Ecto neural progenitor cell (in vitro differentiated cells): ENCODE data around the gene UST.

Experiments used
- DNase-seq: peaks from one replicate; pipeline ENCODE4 v3.0.0-alpha.2; 2018; ENCODE audit warnings: low spot score

UST gene, protein sequence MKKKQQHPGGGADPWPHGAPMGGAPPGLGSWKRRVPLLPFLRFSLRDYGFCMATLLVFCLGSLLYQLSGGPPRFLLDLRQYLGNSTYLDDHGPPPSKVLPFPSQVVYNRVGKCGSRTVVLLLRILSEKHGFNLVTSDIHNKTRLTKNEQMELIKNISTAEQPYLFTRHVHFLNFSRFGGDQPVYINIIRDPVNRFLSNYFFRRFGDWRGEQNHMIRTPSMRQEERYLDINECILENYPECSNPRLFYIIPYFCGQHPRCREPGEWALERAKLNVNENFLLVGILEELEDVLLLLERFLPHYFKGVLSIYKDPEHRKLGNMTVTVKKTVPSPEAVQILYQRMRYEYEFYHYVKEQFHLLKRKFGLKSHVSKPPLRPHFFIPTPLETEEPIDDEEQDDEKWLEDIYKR

DNA sequence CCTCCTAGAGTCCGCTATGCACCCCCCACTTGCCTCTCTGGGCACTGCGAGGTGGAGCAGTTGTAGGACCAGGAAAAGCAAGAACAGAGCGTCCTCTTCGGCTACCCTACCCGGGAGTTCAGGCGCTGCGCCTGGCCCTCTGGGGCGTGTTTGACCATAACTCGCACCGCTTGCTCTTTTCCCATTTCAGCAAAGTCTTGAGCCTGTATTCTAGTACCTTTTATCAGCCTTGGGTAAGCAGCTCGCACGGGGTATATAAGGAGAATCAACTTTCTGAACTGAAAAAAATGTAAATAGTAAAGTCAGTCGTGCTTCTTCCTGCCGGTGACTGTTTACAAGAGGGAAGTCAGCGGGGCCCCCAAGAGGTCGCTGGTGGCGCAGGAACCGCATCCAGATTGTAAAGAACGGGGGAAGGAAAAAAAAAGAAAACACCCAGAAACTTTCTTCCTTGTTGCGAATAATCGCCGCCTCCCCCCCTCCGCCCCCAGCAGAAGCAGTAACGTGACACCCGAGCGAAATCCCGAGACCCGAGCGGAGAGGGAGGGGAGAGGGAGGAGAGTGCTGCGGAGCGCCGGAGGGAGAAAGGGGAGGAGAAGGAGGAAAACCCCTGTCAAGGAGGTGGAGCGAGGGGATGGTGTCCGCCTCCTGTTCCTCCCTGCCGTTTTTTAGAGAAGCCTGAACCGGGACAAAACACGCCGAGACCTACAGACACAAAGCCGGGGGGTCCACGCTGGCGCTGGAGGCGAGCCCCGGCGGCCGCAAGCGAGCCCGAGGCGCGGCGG is at the start of gene UST:
UST (plus strand) TSS at position 668 of the 782 bp plus-strand sequence. CDS start 401 bp downstream, outside the sequence.
- peak; percentile 93 for DNase-seq

DNA sequence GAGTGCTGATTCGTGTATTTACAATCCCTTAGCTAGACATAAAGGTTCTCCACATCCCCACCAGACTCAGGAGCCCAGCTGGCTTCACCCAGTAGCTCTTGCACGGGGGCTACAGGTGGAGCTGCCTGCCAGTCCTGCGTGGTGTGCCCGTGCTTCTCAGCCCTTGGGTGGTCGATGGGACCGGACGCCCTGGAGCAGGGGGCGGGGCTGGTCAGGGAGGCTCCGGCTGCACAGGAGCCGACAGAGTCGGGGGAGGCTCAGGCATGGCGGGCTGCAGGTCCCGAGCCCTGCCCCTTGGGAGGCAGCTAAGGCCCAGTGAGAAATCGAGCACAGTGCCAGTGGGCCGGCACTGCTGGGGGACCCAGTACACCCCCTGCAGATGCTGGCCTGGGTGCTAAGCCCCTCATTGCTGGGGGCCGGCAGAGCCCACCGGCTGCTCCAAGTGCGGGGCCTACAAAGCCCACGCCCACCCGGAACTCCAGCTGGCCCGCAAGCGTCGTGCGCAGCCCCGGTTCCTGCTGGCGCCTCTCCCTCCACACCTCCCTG is 48.9 kb upstream of the UST start:
- no peak for DNase-seq

DNA sequence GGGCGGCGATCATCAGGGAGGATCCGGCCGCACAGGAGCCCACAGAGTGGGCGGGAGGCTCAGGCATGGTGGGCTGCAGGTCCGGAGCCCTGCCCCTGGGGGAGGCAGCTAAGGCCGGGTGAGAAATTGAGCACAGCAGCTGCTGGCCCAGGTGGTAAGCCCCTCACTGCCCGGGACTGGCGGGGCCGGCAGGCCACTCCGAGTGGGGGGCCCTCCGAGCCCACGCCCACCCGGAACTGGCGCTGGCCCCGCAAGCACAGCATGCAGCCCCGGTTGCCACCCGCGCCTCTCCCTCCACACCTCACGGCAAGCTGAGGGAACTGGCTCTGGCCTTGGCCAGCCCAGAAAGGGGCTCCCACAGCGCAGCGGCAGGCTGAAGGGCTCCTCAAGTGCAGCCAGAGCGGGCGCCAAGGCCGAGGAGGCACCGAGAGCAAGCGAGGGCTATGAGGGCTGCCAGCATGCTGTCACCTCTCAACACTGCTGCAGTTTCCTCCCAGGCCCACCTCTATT is 48.1 kb upstream of the UST start:
- DNase-seq: no peak

DNA sequence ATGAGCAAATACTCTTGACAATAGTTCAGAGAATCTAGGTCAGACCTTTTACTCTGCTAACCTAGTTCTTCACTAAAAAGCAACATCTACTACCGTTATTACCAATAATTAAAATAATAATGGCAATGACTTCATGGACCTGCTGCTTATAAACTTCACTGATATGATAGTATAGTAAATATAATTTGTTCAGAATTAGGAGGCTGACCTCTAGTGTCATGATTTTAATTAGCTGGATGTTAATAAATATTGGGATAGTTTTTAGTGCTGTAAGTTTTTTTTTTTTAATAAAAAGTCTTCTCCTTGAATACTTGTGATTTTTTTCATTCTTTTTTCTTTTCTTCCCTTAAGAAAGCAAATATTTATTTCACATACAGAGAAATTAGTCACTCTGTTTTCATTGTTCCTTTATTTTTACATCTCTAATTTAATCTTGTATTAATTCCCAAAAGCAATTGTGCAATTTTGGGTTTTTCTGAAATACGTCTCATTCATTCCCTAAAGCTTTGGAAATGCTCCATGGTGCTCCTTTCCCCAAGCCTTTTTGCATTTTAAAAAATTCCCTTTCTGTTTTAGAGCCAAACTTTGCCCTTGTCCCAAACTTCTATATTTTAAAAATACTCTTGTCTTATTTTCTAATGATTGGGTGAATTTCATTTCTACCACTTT is 46.6 kb upstream of the UST start:
- DNase-seq: no peak

DNA sequence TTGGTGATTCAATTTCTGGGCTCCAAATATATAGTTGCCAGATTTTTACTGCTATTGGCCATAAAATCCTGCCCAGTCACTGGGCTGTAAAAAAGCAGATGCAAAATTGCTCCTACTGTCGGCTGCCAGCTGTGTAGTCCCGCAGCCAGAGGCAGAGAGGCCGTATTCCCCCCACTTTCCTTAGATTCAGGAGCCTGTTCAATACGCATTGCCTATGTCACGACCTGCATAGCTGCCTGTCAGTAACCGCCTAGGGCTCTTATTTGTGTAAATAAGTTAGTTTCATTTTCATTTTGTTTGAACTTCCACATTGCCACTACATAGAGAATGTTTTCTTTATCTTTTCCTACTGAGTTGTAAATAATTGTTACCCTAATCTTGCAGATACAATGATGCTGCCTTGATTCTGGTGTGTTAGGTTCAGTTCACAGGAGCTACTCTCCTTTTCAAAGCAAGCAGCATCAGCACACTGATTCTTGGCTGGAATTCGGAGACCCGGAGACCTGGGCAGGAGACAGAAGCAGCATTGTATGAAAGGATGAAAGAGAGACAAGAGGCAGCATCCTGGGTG is 46.0 kb upstream of the UST start:
- no peak for DNase-seq

DNA sequence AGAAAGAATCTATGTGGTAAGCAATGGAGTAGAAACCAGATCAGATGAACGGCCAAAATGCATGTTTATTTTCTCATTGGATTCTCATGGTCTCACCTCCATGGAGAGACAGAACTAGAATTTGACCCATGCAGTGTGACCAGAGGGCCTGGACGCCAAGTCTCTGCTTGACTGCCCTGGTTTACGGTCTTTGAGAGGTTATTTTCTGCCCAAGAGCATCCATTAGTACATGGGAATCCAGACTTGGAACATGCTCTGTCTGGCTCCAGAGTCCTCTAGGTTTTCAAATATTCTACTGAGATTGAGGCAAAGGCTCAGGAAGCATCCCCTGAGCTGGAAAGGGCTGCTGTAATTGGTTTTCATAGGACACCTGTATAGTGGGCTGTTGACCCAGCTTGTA is 45.5 kb upstream of the UST start:
- DNase-seq: no peak

DNA sequence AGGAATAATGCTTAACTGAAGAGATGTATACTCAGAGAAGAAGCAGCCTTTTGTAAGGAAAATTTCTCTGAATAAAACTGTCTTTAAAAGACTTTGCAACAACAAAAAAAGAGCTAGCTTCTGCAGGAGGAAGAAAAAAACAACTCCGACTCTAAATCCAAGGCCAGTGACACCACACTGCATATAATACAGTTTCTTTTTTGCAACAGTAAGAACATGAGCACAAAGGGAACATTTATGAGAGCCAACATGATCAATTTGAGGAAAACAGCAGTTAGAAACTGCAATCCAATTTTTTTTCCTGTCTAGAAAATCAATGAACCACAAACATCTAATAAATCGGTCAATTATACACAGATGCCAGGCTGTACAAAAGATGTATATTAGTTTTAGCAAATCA is 42.9 kb upstream of the UST start:
- DNase-seq: no peak

DNA sequence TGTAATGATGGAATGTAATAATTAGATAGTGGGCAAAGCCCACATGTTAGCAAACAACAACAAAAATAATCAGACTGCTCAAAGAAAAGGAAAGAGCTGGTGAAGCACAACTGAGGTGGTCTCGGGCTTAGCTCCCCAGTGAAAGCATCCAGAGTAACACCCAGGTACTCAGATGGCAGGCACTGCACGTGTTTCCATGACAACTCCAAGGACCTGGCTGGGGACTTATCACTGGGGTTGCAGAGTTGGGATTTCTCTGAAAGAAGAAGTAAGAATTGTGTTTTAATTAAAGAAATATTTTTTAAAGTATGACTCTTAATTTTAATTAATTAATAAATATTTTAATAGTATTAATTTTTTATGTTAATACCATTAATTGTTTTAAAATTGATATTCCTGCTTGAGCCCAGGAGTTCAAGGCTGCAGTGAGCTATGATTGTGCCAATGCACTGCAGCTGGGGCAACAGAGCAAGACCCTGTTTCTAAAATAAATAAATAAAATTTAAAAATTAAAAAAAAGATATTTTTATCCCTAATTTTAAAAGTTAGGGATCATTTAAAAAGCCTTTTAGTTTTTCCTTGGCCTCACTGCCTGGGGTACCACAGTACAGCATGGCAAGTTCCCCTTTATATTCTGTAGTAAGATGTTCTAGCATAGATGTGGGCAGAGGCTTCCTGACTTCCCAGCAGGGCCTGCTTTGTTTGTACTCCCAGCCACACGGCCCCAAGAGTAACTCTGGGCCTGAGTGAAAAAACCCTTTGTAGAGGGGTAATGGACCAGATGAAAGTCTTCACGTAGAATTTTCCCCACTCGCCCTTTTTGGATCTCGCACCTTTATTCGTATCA is 42.2 kb upstream of the UST start:
- DNase-seq: no peak

DNA sequence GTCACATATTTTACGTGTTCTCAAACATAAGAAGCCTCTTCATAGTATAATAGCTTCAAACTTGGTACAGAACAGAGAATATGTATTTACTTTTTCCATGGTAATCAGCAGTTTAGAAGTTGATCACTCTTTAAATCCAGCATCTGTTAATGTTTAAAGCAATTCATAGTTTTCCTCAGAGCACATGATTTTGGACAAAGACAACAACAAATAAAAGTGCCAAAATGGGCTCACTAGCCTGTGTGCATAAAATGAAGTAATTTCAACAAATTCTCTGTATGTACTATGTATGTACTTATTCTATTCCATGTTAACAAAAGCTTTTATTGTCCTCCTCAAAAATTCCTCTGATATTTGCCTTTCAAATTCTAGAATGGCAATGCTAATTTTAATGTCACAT is 38.1 kb upstream of the UST start:
- DNase-seq: no peak

DNA sequence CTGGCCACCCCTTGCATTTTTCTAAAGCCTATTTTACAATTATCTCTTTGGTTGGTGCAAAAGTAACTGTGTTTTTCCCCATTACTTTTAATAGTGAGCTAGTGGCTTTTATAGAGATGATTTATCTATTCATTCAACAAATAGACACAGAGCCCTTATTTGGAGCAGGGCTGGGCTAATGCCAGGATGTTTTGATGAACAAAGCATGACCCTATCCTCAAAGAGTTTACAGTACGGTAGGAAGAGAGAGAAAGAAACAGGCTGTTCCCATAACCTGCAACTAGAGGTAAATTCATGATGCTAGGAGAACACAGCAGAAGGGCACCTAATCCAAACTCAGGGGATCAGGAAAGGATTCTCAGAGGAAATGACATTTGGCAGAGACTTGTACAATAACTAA is 37.3 kb upstream of the UST start:
- DNase-seq: no peak

DNA sequence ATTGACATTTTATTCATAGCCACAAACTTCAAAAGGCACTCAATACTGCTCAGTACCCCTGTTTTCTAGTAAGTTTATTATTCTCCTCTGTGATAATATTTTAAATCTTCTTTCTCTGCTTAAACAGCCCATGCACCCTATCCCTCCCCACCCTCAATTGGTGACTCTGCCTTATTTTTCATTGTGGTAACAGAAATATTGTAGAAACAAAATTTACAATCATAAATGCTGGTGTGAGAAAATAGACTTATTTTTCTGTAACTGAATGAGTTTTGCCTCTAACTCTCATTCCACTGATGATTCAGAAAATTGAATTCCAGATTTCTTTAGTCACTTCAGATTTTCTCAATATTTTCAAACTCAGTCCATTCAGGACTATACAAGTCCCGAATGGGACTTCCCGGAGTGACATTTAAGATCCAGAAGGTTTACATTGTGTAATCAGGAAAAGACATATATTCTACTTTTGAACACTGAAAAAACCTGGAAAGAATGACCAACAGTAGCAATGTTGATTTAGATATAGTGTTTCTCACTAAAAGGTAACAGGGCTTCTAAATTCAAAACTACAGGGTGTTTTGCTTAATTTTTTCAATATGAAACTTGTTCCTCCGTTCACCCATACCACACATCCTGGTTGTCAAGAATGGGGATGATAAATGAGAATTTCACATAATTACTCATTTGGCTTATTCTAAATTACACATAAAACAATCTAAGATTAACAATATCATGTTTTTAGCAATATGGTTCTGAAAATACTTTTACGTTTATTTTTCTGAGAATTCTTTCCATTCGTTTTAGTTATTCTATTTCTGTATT is 34.8 kb upstream of the UST start:
- no peak for DNase-seq

DNA sequence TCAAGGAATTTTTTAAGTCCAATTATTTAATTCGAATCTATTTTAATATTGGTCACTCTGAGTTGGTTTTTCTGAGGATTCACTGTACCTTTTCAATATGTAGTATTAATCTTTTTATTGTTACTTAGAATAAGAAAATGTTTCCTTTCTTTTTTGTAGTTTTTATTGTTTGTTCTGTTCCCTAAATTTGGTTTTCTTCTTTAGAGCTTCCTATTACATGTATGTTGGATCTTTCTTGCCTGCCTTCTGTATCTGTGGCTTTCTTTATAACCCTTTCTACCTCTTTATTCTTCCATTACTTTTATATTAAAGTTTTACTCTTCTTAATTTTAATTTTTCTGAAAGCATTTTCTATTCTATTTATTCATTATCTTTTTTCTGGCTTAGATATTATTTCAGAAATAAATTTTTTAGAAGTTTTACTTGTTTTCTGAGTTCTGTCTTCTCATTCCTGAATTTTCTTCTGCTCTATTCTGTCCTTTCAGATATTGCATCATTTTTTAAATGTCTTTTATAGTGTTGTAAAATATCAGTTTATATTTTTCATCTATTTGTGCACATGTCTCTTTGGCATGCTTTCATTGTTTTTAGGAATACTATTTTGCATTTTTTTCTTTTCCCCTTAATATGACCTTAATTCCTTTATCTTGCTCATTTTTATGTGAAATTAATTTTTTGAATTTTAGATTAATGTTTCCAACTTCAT is 33.6 kb upstream of the UST start:
- DNase-seq: no peak

DNA sequence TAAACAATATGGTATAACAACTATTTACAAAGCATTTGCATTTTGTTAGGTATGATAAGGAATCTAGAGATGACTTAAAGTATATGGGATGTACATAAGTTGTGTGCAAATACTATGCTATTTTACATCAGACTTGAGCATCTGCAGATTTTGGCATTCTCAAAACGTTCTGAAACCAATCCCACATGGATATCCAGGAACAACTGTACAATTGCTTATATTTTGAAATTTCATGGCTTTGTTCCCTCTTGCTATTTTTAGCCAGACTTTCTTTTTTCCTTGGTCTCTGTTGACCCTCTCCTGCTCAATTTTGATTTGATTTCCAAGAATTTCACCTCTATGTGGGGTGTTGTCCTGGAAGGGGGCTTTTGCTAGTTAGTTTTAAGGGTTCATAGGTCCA is 32.9 kb upstream of the UST start:
- no peak for DNase-seq

DNA sequence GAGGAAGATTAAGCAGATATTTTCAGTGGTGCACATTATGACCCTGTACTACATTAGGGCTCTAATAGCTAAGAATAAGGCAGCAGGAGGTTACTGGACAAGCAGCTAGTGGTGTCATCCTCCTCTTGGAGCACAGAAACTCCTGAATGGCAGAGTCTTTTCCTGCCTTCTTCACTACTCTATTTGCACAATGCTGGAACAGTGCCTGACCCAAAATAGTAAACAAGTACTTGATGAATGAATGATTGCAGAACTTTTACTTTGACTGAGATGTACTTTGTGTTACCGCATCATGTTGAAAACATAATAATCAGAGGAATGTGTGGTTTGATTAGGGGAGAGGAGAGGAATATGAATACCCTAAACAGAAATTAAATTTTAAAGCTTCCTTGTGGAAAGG is 30.0 kb upstream of the UST start:
- DNase-seq: no peak

DNA sequence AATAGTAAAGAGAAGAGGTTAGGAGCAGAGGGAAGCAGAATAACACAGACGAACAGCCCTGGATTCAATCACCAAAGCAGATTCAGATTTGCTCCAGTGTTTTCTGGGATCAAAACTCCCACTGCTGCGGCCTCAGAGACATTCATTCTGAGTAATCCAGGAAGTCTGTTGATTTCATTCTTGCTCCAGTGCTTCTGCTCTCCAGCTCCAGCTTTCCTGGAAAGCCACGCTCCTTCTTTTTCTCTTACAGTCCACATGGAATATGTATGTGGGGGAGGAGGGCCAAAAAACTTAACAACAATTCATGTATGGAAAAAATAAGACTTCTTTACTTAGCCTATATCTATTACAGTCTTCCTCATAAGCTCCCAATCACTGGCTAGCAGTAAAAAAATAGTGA is 26.4 kb upstream of the UST start:
- DNase-seq: no peak

DNA sequence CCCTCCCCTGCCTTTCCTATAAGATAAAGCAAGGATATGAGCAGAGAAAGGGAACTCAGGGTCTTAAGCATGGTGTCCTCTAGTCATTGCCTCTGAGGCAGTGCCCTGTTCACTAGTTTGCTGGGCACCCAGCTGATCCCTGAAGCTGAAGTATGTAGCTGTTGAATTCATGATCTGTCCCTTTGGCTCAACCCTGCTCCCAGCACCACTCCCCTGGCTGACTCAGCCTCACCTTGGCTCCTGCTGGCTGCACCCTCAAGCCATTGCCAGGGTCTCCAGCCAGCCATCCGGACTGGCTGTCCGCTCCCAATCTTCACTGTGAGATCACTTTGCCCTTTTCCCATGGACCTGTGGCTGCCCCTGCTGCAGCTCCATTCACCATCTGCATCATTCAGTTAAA is 25.9 kb upstream of the UST start:
- no peak for DNase-seq

DNA sequence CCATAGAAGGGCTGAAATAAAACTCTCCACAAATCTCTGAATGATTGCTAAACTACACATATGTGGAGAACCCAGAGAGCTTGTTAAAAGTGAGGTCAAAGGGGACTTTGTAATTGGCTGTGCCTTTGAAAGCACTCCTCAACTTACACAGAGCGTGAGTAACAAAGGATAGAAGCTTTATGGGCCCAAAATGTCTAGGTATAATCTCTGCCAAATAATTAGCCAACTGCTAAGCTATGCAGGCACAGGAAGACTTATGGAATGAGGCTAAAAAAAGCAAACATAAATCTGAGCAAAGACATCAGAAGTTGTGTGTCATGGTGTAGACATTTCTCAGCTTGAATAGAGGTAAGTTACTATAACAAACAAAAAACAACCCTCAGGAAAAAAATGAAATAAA is 23.3 kb upstream of the UST start:
- no peak for DNase-seq

DNA sequence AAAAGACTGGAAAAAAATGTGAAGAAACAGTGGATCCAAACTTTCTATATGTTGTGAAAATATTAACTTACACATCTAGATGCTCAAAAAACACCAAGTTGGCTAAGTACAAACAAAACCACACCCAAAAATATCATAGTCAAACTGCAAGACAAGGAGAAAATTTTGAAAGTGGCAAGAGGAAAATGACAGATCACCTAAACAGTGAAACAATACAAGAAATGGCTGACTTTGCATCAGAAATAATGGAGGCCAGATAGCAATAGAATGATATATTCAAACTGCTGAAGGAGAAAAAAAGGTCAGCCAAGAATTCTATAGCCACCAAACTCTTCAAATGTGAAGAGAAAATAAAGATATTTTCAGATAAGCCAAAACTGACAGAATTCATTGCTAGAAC is 22.4 kb upstream of the UST start:
- no peak for DNase-seq

DNA sequence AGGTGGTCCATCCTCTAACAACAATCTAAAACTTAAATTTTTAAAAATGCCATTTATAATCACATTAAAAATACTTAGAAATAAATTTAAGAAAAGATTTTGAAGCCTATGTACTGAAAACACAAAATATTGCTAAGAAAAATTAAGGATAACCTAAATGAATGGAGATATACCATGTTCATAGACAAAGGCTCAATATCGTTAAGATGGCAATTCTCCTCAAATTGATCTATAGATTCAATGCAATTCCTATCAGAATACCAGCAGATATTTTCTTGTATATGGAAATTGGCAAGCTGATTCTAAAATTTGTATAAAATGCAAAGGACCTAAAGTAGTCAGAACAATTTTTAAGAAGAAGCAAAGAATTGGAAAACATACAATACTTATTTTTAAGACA is 19.7 kb upstream of the UST start:
- no peak for DNase-seq

DNA sequence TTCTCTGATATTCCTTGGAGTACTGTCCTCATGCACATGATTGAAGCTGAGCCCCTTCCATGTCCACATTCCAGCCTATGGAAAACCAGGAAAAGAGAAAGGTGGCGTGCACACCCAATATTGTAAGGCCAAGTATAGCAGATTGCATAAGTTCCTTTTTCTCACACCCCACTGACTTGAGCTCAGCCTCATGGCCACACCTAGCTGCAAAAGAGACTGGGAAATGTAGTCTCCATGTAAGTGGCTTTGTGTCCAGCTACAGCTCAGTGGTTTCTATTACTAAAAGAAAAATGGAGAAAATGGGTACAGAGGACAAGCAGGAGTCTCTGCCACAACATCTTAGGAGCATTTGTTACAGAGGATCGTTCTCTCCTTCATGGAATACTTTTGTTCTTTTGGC is 10.8 kb upstream of the UST start:
- no peak for DNase-seq
